CD4-positive, alpha-beta T cell treated with Interleukin-15 for 4 hours (primary cell): ENCODE measurements around the gene PXN.

ENCODE experiments used
- DNase-seq: peaks from one replicate; pipeline ENCODE4 v3.0.0-alpha.2; 2020; ENCODE audit warnings: low spot score

The PXN gene

GRCh38 chr12:120172053-120172452, 93.5 kb downstream of the PXN start:
- no peak for DNase-seq

GRCh38 chr12:120170631-120171030, 94.9 kb downstream of the PXN start:
- DNase-seq: no peak

GRCh38 chr12:120169946-120170345, 95.6 kb downstream of the PXN start:
- DNase-seq: no peak

- no peak for DNase-seq
Measured at GRCh38 chr12:120168337-120168736, 97.2 kb downstream of the PXN start.

GRCh38 chr12:120167529-120168095, 97.9 kb downstream of the PXN start:
- DNase-seq: no peak

- DNase-seq: no peak
Measured at GRCh38 chr12:120164293-120164692, 101.2 kb downstream of the PXN start.

- DNase-seq: no peak
Measured at GRCh38 chr12:120162763-120163162, 102.8 kb downstream of the PXN start.

GRCh38 chr12:120161852-120162251, 103.7 kb downstream of the PXN start:
- DNase-seq: no peak
